CD4-positive, alpha-beta T cell treated with Interleukin-2 at 100 ng/mL for 4 hours (primary cell): ENCODE data around the gene DEPDC5.
"Not testable (repeated sequence)": the region's sequence is repeated elsewhere in the genome, so short reads cannot be mapped to it uniquely, and the experiment has no call there.

Experiments
- DNase-seq: peaks from one replicate; pipeline ENCODE4 v3.0.0-alpha.2; 2020; ENCODE audit warnings: low spot score

The DEPDC5 gene

DNA sequence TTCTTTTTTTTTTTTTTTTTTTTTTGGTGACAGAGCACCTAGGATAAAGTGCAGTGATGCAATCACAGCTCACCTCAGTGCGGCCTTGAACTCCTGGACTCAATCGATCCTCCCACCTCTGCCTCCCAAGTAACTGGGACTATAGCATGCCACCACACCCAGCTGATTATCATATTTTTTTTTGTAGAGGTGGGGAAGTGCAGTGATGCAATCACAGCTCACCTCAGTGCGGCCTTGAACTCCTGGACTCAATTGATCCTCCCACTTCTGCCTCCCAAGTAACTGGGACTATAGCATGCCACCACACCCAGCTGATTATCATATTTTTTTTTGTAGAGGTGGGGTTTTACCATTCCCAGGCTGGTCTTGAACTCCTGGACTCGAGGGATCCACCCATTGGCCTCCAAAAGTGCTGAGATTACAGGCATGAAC is 61.6 kb downstream of the DEPDC5 start:
- not testable (repeated sequence) for DNase-seq

DNA sequence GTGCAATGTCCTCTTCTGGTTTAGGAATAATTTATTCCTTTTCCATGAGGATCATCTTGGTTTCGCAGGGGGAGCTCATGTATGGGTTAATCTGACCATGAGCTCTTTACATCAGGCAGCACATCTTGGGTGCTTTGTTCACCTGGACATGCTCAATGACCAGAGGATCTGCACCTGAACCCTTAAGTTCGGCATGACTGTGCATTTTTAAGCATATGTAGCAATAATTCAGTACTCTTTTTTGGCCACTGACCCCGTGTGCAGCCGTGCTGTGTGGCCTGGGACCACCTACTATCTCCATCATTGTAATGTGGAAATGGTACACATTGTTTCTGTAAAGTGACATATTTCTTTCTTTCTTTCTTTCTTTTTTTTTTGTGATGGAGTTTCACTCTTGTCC is 62.9 kb downstream of the DEPDC5 start:
- no peak for DNase-seq

DNA sequence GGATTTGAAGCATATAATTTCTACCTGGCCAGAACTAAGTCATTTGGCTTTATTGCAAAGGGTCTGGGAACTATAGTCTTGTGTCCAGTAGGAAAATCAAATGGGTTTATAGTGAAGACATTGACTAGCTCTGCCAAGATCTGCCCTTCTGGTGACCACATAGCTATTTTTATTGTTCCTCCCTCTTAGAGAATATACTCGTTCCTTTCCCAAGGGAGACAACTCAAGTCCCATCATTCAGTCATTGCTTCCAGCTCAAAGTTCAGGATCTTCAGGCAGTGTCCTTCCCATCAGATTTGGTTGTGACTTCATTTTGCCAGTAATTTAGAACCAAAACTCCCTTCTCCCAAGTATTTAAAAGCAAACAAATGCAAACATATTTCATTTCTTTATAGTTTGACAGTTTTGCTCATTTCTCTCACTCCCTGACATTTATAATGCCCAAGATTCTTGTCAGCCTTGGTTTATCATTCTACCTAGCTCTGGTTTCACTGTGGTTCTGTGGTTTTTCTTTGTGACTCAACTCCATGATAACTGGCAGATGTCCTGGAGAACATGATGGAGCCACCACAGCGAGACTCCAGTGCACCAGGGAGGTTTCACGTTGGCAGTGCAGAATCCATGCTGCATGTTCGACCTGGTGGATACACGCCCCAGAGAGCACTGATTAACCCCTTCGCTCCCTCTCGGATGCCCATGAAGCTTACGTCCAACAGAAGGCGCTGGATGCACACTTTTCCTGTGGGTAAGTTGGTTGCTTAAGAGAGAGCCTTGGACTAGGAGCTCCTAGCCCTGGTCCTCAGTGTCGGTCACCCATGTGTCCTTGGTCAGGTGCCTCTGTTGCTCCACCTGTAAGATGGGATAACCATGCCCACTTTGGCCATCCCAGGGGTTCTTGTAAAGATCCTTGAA is 64.9 kb downstream of the DEPDC5 start:
- no peak for DNase-seq

DNA sequence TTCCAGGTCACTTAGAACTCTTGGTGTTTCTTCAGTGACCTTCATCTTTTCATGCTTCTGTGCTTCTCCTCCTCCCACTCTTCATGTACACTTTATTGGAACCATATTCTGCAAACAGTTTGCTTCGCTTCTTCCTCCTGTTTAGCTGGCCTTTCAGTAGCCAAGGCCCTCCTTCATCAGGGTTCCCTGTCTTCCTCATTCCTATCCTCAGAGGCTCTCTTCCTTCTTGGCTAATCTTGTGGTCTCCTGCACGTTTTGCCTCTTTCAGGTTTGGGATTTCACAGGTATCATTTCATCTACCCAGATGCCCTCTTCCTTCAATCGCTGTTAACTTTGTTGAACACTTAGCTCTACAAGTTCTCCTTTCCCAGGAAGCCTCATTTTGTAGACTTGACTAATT is 66.8 kb downstream of the DEPDC5 start:
- no peak for DNase-seq

DNA sequence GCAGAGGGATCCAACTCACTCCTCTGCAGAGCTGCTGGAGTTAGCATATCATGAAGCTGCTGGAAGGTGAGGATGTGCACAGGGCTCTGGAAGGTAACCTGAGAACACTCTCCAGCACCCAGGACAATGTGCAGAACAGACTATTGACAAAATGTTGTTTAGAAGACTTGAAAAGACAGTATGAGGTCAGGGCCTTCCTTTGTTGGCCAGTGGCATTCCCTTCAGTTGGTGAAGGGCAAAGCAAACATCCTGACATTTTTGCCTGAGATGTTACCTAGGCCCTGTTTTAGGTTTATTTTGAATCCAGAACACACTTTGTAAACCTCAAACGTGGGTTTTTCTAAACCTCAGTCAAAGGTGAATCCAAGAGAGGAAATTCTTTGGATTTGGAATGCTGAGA is 67.8 kb downstream of the DEPDC5 start:
- no peak for DNase-seq

DNA sequence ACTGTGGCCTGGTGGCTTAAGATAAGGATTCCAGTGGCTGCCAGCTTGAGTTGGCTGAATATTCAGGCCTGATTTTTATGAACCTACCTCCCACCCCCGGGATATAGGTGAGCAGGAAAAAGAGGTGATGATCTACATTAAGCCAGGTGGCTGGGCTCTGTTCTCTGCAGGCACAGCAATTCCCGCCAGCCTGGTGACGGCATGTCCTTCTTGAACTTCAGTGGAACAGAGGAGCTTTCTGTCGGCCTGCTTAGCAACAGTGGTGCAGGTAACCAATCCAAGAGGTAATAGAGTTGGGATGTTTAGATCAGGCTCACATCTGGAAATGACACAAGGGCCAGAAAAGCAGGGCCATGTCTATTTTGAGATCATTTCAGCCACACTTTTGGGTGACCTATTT is 68.7 kb downstream of the DEPDC5 start:
- DNase-seq = no peak

DNA sequence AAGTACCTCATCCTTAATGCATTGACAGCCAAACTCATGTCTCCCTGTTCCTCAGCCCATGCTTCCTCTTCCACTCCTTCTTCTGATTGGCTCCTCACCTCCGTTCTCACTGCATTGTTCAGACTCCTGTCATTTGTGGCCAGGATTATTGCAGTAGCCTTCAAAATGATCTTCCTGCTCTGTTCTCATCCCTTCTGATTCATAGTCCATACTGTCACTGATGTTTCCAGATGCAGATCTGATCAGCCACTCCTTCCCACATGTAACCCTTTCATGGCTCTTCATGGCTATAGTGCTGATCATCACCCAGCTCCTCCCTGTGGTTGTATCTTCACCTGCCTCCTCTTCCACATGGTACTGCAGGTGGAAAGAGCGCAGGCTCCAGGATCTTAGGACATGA is 71.7 kb downstream of the DEPDC5 start:
- DNase-seq = no peak

DNA sequence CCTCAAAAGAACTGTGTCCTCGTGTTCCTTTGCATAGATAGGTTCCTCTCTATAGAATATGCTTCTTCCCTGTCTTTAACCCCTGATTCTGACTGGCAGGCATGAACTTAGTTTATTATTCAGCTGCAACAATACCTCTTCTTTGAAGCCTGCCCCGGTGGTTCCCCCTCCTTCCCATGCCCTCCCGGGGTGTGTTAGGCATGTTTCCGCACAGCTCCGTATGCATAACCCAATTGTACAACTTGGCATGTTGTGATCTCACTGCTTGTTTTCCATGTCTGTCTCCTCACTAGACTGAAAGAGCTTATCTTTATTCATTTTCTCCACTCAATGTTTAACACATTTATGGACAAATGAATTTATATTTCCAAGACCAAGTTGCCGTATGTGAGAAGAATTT is 72.6 kb downstream of the DEPDC5 start:
- DNase-seq = no peak

DNA sequence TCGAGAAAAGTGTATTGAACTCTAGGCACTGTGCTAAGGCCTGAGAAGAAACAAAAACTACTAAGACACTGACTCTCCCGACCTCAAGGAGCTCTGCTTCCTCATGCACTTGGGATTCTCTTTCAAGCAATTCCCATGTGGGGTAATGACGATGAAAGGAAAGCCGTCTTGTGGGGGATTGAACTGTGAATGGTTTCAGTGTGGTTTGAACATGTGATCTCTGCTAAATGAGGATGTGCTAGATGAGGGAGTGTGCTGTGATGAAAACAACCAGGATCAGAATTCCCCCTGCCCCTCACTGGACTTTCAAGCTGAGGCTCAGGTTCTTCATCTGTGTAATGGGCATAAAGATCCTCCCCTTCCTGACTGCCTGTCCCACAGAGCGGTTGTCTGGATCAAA is 74.9 kb downstream of the DEPDC5 start:
- no peak for DNase-seq

DNA sequence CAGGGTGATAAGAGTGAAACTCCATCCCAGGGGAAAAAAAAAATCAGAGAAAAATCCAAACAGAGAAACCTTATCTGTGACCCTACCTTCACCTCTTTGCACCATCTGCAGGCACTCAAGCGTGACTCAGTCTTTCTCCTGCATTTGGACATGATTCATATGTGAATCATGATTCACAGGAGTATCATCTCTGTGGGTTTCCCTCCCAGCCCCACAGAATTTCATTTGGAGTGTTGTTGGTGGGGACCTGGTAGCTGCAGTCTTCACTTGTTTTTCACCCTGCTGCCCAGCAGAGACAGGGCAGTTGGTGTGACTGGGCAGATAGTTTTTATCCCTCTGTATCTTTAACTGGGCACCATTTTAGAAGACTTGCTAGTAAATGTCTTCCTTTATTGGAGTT is 75.7 kb downstream of the DEPDC5 start:
- peak; percentile 10 for DNase-seq

DNA sequence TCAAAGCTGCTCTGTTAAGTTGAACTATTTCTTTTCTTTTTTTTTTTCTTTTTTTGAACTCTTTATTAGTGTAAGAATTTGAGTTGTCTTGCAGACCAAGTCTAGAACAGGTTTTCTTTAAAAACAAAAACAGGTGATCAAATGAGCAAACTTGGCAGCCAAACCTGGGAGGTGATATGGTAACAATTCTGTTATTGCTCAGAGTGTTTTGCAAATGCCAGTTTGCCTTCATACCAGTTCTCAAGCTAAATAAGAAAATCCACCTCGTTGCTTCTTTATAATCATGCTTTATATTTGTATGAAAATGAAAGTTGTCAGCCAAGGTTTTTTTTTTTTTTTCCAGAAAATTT is 76.9 kb downstream of the DEPDC5 start:
- DNase-seq = no peak

DNA sequence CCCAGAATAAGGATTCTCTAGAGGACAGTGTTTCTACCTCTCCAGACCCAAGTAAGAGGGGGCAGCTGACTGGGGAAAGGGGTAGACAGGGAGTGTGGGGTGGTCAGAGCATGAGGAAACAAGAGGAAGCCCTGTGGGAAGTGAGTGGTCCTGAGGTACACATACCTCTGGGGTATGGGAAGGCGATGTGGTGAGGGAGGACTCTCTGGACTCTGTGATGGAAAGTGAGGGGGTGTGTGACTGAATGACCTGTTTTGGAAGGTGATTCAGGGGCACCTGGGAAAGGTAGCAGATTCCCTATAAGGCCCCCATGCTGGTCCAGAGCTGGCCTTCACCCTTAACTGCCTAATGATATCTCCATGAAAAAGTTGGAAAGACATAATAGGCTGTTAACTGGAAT is 80.1 kb downstream of the DEPDC5 start:
- no peak for DNase-seq

DNA sequence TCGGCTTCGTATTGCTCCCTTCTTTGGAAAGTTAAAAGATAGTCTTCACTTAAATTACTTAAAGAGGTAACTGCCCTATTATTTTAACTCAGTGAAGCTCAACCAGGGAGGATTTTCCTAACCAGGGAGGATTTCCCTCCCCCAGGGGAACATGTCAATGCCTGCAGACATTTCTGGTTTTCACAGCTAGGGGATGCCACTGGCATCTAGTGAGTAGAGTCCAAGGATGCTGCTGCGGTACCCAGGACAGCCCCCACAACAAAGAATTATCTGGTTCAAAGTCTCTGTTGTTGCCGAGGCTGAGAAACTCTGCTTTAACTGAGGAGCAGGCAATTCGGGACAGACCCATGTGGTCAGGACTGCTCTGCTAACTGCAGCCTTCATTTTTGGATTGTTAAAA is 82.2 kb downstream of the DEPDC5 start:
- no peak for DNase-seq

DNA sequence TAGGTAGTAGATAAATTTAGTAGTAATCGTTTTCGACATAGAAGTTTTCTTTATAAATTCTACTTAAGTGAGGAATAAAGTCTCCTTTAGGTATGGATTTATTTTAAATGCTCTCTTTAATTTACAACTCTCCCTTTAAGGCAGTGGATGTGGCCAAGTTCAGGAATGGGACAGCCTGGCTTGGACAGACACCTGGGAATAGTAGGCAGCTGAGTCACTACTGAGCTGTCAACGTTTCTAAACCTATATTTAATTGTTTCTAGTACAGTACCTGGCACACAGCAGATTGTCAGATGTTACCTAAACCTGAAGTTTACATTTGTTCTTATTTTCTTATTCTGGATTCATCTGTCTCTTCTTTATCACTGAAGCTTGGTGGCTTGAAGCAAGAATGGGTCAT is 85.1 kb downstream of the DEPDC5 start:
- no peak for DNase-seq

DNA sequence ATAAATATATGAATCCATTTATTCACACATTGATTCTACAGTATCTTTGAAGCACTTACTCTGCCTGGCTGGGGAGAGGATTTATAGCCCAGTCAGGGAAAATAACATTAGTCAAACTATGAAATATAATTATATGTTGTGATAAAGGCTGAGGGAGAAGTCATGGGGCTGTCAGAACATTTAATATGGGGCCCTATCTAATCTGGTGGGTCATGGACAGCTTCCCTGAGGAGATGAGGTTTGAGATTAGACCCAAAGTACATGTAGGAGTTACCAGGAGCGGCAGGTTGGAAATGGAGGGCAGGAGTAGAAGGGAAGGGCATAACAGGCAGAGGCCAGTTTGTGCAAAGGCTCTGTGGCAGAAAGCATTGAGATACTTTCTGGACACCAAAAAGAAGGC is 86.2 kb downstream of the DEPDC5 start:
- no peak for DNase-seq

DNA sequence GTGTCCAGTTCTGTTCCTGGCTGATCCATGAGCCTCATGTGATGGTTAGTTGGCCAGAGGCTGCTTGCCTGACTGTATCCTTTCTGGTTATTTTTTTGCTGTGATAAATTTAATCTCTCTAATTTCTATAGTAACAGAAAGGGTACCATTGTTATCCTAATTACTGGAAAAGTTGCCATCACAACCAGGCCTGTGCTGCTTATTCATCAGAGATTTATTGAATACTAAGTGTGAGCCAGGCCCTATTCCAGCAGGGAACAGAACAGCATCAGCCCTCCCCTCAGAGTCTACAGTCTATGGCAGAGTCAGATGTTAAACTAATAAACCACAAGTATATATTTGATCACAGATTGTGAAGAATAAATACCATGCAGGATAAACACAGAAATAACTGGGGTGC is 86.8 kb downstream of the DEPDC5 start:
- DNase-seq = no peak

DNA sequence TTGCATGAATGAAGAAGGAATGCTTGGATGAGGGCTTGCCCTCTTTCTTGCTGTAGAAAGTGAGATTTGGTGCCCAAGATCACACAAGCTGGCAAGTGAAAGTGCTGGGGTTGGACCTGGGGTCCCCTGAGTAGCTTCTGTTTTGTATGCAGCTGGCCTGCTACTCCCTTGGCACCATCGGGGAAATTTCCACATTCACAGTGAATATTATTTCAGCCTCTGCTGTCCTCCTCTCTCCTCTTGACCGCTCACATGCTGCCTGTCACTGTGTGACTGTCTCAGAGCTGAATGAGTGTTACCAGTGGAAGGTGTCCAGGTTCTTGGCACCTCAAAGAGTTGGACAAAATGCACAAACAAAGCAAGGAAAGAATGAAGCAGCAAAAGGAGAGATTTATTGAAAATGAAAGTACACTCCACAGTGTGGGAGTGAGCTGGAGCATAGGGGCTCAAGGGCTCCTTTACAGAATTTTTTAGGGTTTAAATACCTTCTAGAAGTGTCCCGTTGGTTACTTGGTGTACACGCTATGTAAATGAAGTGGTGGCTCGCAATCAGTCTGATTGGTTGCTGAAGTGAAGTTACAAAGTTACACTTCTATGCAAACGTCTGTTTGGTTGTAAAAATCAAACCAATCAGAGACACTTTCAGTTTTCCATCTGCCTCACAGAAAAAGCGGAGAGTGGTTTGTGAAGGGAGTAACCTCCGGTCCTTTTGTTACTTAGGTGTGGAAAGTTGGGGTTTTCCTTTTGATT is 87.4 kb downstream of the DEPDC5 start:
- no peak for DNase-seq

DNA sequence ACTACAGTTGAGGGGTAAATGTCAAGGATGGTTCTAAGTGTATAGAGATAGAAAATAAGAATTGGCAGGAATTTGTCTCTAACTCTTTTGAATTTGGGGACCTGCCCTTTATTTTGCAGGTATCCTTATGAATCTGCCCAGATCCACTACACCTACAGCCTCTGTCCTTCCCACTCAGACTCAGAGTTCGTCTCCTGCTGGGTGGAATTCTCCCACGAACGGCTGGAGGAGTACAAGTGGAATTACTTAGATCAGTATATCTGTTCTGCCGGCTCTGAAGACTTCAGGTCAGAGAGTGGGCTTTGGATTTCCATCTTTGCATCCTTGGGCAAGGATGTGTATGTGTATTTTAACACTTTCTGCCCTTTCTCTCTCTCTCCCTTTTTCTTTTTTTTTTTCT is 89.7 kb downstream of the DEPDC5 start:
- no peak for DNase-seq

DNA sequence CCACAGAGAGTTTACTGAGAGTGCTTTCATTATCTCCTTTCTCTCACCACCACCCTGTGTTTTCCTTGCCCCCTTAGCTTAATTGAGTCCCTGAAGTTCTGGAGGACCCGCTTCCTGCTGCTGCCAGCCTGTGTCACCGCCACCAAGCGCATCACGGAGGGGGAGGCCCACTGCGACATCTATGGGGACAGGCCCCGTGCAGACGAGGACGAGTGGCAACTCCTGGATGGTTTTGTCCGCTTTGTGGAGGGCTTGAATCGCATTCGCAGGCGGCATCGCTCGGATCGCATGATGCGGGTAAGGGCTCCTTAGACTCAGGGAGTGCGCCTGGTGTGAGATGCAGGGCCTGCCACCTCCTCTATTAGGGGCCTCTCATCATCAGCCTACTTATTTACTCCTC is 91.1 kb downstream of the DEPDC5 start:
- DNase-seq = no peak

DNA sequence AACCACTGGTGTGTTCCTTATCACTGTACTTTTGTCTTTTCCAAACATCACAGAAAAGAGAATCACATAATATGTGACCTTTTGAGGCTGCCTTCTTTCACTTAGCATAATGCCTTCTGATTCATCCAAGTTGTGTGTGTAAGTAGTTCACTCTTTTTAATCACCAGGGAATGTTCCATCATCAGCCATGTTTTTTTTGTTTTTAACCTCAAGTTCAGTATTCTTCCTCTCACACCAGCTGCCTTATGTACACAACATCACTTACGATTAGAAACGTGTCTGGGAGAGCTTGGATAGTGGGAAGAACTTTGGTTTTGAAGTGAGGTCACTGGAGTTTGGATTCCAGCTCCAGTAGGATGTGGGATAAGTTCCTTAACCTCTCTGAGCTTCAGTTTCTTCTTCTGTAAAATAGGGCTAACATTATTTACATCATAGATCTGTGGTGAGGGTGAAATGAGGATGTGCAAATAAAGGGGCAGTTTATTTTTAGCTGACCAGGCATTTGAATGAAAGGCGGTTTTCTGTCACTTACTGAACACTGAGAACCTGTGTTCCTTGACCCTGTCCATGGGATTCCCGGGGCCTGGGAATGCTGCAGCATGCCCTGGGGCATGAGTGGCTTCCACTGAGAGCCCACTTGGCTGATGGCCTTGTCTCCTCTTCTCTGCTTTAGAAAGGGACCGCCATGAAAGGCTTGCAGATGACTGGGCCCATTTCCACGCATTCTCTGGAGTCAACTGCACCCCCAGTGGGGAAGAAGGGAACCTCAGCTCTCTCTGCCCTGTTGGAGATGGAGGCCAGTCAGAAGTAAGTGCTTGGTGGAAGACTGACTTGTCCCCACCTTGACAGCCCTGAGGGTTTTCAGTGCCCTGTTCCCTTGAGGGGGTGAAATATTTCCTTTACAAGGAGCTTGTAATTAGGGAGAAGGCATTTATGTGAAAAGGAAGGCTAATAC is 92.6 kb downstream of the DEPDC5 start:
- no peak for DNase-seq

DNA sequence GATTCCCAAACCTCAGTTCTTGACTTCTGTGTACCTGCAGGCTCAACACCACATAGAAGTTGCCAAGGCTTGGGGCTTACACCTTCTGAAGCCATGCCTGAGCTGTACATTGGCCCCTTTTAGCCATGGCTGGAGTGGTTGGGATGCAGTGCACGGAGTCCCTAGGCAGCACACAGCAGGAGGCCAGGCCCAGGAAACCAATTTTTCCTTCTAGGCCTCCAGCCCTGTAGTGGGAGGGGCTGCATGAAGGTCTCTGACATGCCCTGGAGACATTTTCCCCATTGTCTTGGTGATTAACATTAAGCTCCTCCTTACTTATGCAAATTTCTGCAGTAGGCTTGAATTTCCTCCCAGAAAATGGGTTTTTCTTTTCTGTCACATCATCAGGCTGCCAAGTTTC is 94.6 kb downstream of the DEPDC5 start:
- DNase-seq = no peak

DNA sequence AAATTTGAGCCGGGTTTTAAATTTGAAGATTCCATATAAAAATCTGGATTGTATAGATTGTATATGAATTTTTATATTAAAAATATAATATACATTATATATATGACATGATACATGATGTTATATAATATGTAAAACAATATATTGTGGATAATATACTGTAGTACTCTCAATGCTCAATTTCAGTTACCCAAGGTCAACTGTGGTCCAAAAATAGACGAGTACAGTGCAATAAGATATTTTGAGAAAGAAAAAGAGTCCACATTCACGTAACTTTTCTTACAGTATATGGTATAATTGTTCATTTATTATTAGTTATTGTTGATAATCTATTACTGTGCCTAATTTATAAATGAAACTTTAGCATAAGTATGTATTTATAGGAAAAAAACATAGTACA is 96.3 kb downstream of the DEPDC5 start:
- no peak for DNase-seq
